GM12878 (cell line): ENCODE measurements around the gene ANO1. TPM values are rescaled to one million over a fixed set of nuclear protein-coding genes. Genes with fewer than 3 reads are reported as not detected.

Source experiments
- ATAC-seq: fragments of 200-7000 bp; cut with Tn5 transposase; 3 replicates; pipeline ENCODE4 v1.9.1; 2020; ENCODE audit warnings: mild to moderate bottlenecking, moderate library complexity
- BruUV-seq: library from RNA; stranded (reverse); fragments of 400-500 nt; replicated peaks from 2 replicates; lab custom pipeline; 2021; lab: Mats Ljungman, UMichigan
- CTCF ChIA-PET: fragments of 300-600 bp; sonication (Branson Sonifier 250); formaldehyde crosslinking; extraction: SDS; loops from one replicate; lab custom pipeline; 2021; ENCODE audit warnings: inconsistent platforms; lab: Yijun Ruan, JAX
- POLR2A ChIA-PET: fragments of 350-600 bp; formaldehyde crosslinking; extraction: SDS; loops from one replicate; lab custom pipeline; 2021; ENCODE audit warnings: inconsistent platforms; lab: Charles Lee
- RAD21 ChIA-PET: fragments of 300-600 bp; sonication (Branson Sonifier 250); formaldehyde crosslinking; loops from one replicate; lab custom pipeline; 2023; ENCODE audit warnings: antibody characterized with exemption; ENCODE audit not compliant: unreplicated experiment; lab: Charles Lee
- SMC1A ChIA-PET: fragments of 300-600 bp; sonication (Branson Sonifier 250); formaldehyde crosslinking; loops from one replicate; lab custom pipeline; 2023; ENCODE audit not compliant: unreplicated experiment, uncharacterized antibody; lab: Charles Lee
- DNase-seq: peaks from one replicate; pipeline ENCODE4 v3.0.0-alpha.2; 2011; ENCODE audit warnings: low read depth, low spot score
- FAIRE-seq: peaks from 3 replicates; lab custom pipeline; 2011; peaks lifted over from hg19 to GRCh38; lab: Jason Lieb, UNC
- H2AFZ ChIP-seq: 2 replicates; pipeline ENCODE4 v1.6.0; 2011; ENCODE audit warnings: low read depth, low read length, control low read depth; ENCODE audit not compliant: control insufficient read depth
- H3K27ac ChIP-seq: 2 replicates; pipeline ENCODE4 v1.5.1; 2011; ENCODE audit warnings: control low read depth; ENCODE audit not compliant: control insufficient read depth, insufficient read depth
- H3K27me3 ChIP-seq, 2 experiments: replicated peaks in 1 of 2; 2 replicates each; pipeline versions ENCODE4 v1.6.0 to v1.6.1; 2011; ENCODE audit warnings: low read length in 1 of 2; ENCODE audit not compliant: control insufficient read depth in 2 of 2, insufficient read depth in 2 of 2
- H3K36me3 ChIP-seq, 2 experiments: 2 replicates each; pipeline ENCODE4 v1.5.1; 2011; ENCODE audit warnings: low read length in 1 of 2; ENCODE audit not compliant: control insufficient read depth in 2 of 2, insufficient read depth in 2 of 2
- H3K4me1 ChIP-seq: 2 replicates; pipeline ENCODE4 v1.6.1; 2011; ENCODE audit warnings: mild to moderate bottlenecking, low read length, moderate library complexity, mixed read lengths; ENCODE audit not compliant: control insufficient read depth, insufficient read depth
- H3K4me2 ChIP-seq: 2 replicates; pipeline ENCODE4 v1.6.0; 2011; ENCODE audit warnings: control low read depth; ENCODE audit not compliant: control insufficient read depth, insufficient read depth
- H3K4me3 ChIP-seq: fragments of 200-600 bp; sonication (generic); 2 replicates; pipeline ENCODE4 v1.5.1; 2016
- H3K79me2 ChIP-seq: 2 replicates; pipeline ENCODE4 v1.6.0; 2011; ENCODE audit warnings: low read length; ENCODE audit not compliant: control insufficient read depth, insufficient read depth
- H3K9ac ChIP-seq: 2 replicates; pipeline ENCODE4 v1.8.0; 2011; ENCODE audit warnings: low read length, control low read depth, mixed read lengths; ENCODE audit not compliant: control insufficient read depth, insufficient read depth
- H3K9me3 ChIP-seq: replicated peaks from 3 replicates; pipeline ENCODE4 v1.5.1; 2011; ENCODE audit warnings: mild to moderate bottlenecking, low read length; ENCODE audit not compliant: control insufficient read depth, insufficient read depth
- H4K20me1 ChIP-seq: 2 replicates; pipeline ENCODE4 v1.6.0; 2011; ENCODE audit not compliant: control insufficient read depth, insufficient read depth
- DPF2 ChIP-seq: fragments of 450-650 bp; IDR thresholded peaks from 2 replicates; pipeline ENCODE4 v1.6.1; 2017; ENCODE audit warnings: mild to moderate bottlenecking
- FOXK2 ChIP-seq: fragments of 450-650 bp; IDR thresholded peaks from 2 replicates; pipeline ENCODE4 v1.6.1; 2017; ENCODE audit warnings: mild to moderate bottlenecking, moderate library complexity
- KDM1A ChIP-seq: fragments of 200-600 bp; sonication (generic); IDR thresholded peaks from 2 replicates; pipeline ENCODE4 v1.6.1; 2016; ENCODE audit warnings: borderline replicate concordance
- RAD21 ChIP-seq: IDR thresholded peaks from 2 replicates; pipeline ENCODE4 v1.6.1; 2011; ENCODE audit warnings: mild to moderate bottlenecking, low read depth, low read length, moderate library complexity; ENCODE audit not compliant: insufficient read depth
- WGBS: methylation state at CpG from one replicate; pipeline ENCODE4 v1.1.6; 2016; ENCODE audit warnings: low lambda C conversion rate; ENCODE audit not compliant: insufficient replicate concordance, insufficient coverage; ENCODE audit errors: missing lambda C conversion rate; 5-methylcytosine and 5-hydroxymethylcytosine counted together
- in situ Hi-C: fragments of 300-500 bp; cut with MboI; formaldehyde crosslinking; loops from 9 replicates; pipeline ENCODE4 v1.14.3; 2018; ENCODE audit warnings: mixed read lengths
- intact Hi-C: fragments of 100-400 bp; cut with micrococcal nuclease; formaldehyde crosslinking; loops from one replicate; pipeline ENCODE4 v1.14.2; 2022; ENCODE audit not compliant: unreplicated experiment
- polyA plus RNA-seq, 11 experiments: library from polyadenylated mRNA; depleted of rRNA in 4 of 11; unstranded in 6 of 11; stranded (reverse) in 5 of 11; fragments of >200 nt; fragmentation: Nextera tagmentation in 4 of 11; fragmentation: Illumina TruSeq in 1 of 11; extraction: Ambion mirVana in 4 of 11; extraction: Trizol in 1 of 11; gene quantifications; 1 replicate in 1 of 11; 2 replicates in 10 of 11; pipeline versions ENCODE4 v1.2.1 to v1.2.3, GENCODE V29; 2011 to 2016; ENCODE audit warnings: inconsistent platforms in 2 of 11, missing spikeins in 2 of 11, low read depth in 1 of 11
- total RNA-seq, 4 experiments: library from RNA; depleted of rRNA in 3 of 4; stranded (reverse); fragments of >200 nt in 3 of 4; fragmentation: Illumina TruSeq in 1 of 4; extraction: Trizol in 1 of 4; gene quantifications; 2 replicates each; pipeline versions ENCODE4 v1.2.1 to v1.2.3, GENCODE V29; 2013 to 2021
- TF ChIP-seq, protein P1 (sequence below): IDR thresholded peaks from 2 replicates; pipeline ENCODE4 v1.6.1; 2011; ENCODE audit warnings: borderline replicate concordance, low read depth, mild to moderate bottlenecking, moderate library complexity, low read length; ENCODE audit not compliant: insufficient read depth, poor library complexity, severe bottlenecking
- TF ChIP-seq, protein P2 (sequence below), 3 experiments: IDR thresholded peaks in 2 of 3; conservative IDR thresholded peaks in 1 of 3; 2 replicates each; pipeline ENCODE4 v1.5.1; 2011; ENCODE audit warnings: low read depth in 3 of 3, low read length in 3 of 3, mild to moderate bottlenecking in 3 of 3, control low read depth in 2 of 3, moderate library complexity in 2 of 3, inconsistent platforms in 1 of 3, mixed read lengths in 1 of 3; ENCODE audit not compliant: control insufficient read depth in 2 of 3, insufficient read depth in 1 of 3; ENCODE audit errors: extremely low read depth in 1 of 3

The ANO1 gene
- total and polyA plus RNA-seq, 10 of the 15 experiments (the other 5 are each of a cell fraction or from before 2014, with no cell fraction given): 0.01 to 0.38 (median 0.06) TPM; not detected in 7

DNA sequence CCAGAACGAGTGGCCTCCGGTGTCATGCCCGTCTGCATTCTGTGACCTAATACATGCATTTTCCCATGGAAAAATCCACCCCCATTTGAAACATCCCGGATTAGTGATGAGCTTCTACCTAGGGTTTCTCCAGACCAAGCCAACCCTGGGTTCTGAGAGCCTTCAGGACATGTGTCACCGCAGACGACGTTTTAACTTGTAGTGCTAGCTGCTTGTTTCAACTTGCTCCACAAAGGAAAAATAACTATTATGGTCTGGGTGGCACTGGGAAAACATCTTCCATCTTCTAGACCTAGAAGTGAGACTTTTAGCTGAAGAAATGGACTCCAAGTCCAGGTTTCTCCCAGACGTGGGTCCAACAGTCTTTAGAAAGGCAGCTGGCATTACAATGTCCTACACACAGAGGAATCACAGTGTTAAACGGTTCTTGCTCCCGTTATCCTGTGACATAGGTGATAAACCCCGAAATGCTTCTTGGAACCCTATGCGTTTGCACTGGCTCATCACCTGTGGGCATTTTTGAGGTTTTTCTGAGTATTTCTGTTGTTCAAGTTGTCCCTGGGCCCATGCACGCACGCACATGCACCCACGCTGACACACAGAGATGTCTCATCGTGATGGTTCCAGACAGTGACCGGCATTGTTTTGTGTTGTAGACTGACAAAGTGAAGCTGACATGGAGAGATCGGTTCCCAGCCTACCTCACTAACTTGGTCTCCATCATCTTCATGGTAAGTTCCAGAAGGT, 78.3 kb downstream of the ANO1 start:
- ATAC-seq (no peak), FAIRE-seq (no peak), DNase-seq (no peak)
- WGBS: 52% methylated on average over 18 of the region's 18 CpGs
- ChIA-PET RAD21 (no interaction called here), SMC1A (no interaction called here), CTCF (no interaction called here), POLR2A (no interaction called here)
- no peaks in the 10 kb centered on the region for H3K4me1 ChIP-seq
- no peaks in the 10 kb centered on the region for H4K20me1 ChIP-seq
- TF ChIP-seq, protein P1, sequence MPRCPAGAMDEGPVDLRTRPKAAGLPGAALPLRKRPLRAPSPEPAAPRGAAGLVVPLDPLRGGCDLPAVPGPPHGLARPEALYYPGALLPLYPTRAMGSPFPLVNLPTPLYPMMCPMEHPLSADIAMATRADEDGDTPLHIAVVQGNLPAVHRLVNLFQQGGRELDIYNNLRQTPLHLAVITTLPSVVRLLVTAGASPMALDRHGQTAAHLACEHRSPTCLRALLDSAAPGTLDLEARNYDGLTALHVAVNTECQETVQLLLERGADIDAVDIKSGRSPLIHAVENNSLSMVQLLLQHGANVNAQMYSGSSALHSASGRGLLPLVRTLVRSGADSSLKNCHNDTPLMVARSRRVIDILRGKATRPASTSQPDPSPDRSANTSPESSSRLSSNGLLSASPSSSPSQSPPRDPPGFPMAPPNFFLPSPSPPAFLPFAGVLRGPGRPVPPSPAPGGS: peak; percentile 60
- TF ChIP-seq DPF2: no peak
- H3K79me2 ChIP-seq: no peaks in the 10 kb centered on the region
- H2AFZ ChIP-seq: no peak overlapping the region
- no peaks in the 10 kb centered on the region for H3K27me3 ChIP-seq
- H3K9me3 ChIP-seq: no peaks in the 10 kb centered on the region
- H3K9ac ChIP-seq: no peak overlapping the region
- in situ Hi-C loops (no loop called here), intact Hi-C loops (no loop called here)
- H3K27ac ChIP-seq: no peak overlapping the region
- no peak overlapping the region for H3K4me2 ChIP-seq
- no peaks in the 10 kb centered on the region for H3K36me3 ChIP-seq
- H3K4me3 ChIP-seq: no peak overlapping the region
- no TSS peak for BruUV-seq

DNA sequence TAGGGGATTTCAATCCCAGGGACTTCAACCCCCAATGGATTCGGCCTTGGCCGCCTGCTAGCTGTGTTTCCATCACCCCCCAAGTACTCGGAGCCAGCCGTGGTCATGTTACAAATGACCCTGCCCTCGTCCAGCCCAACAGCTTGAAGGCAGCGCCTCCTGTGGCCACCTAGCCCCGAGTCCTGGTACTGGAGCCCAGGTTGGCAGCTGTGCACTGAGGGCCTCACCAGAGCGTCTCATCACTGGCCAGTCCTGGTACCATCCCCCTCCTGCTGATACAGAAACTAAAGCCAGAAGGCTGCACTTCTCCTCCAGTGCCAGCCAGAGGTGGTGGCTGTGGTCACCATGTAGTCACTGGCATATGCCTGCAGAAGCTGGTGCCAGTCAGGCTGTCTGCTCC, 80.1 kb downstream of the ANO1 start:
- no peaks in the 10 kb centered on the region for H3K27me3 ChIP-seq
- no peaks in the 10 kb centered on the region for H3K9me3 ChIP-seq
- H2AFZ ChIP-seq: no peak overlapping the region
- no peaks in the 10 kb centered on the region for H4K20me1 ChIP-seq
- no peaks in the 10 kb centered on the region for H3K79me2 ChIP-seq
- RAD21 ChIA-PET: no interaction called here
- FAIRE-seq: no peak
- no peak for DNase-seq
- no peak overlapping the region for H3K9ac ChIP-seq
- no TSS peak for BruUV-seq
- no peak overlapping the region for H3K27ac ChIP-seq
- H3K4me2 ChIP-seq: no peak overlapping the region
- peak; percentile 67 for ATAC-seq
- intact Hi-C loops: no loop called here
- POLR2A ChIA-PET: no interaction called here
- H3K4me1 ChIP-seq: no peaks in the 10 kb centered on the region
- in situ Hi-C loops: no loop called here
- SMC1A ChIA-PET: no interaction called here
- TF ChIP-seq FOXK2 (no peak), RAD21 (peak; percentile 12; the same call in 1 of the 2 replicates), KDM1A (no peak)
- TF ChIP-seq, protein P2, sequence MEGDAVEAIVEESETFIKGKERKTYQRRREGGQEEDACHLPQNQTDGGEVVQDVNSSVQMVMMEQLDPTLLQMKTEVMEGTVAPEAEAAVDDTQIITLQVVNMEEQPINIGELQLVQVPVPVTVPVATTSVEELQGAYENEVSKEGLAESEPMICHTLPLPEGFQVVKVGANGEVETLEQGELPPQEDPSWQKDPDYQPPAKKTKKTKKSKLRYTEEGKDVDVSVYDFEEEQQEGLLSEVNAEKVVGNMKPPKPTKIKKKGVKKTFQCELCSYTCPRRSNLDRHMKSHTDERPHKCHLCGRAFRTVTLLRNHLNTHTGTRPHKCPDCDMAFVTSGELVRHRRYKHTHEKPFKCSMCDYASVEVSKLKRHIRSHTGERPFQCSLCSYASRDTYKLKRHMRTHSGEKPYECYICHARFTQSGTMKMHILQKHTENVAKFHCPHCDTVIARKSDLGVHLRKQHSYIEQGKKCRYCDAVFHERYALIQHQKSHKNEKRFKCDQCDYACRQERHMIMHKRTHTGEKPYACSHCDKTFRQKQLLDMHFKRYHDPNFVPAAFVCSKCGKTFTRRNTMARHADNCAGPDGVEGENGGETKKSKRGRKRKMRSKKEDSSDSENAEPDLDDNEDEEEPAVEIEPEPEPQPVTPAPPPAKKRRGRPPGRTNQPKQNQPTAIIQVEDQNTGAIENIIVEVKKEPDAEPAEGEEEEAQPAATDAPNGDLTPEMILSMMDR (IDR thresholded peaks at IDR 0.05 in 2 of 3, conservative IDR thresholded peaks at IDR 0.05 in 1 of 3; ENCODE audit: control insufficient read depth in 2 of 3, extremely low read depth in 1 of 3, insufficient read depth in 1 of 3, low read depth in 3 of 3, low read length in 3 of 3): peak in 1 of 3 experiments; percentile 32; a peak in 2 of 6 replicates
- H3K4me3 ChIP-seq: no peak overlapping the region
- 0% methylated on average over 8 of the region's 8 CpGs for WGBS
- CTCF ChIA-PET: no interaction called here
- no peaks in the 10 kb centered on the region for H3K36me3 ChIP-seq
